H1 (cell line): ENCODE measurements around the gene NRXN3. TPM values are rescaled to one million over a fixed set of nuclear protein-coding genes. Genes with fewer than 3 reads are reported as not detected.

Experiments
- CTCF ChIA-PET: fragments of 300-600 bp; sonication (Branson Sonifier 250); formaldehyde crosslinking; loops from one replicate; lab custom pipeline; 2021; ENCODE audit not compliant: partially characterized antibody; lab: Charles Lee
- POLR2A ChIA-PET: fragments of 300-600 bp; sonication (Branson Sonifier 250); formaldehyde crosslinking; loops from one replicate; lab custom pipeline; 2021; ENCODE audit warnings: inconsistent platforms; ENCODE audit not compliant: partially characterized antibody; lab: Charles Lee
- DNase-seq, 2 experiments: peaks; one replicate each; pipeline versions ENCODE4 v3.0.0 to v3.0.0-alpha.2; 2010 to 2022; ENCODE audit warnings: low spot score in 2 of 2, low read depth in 1 of 2, mixed read lengths in 1 of 2
- FAIRE-seq: peaks from 2 replicates; lab custom pipeline; 2011; peaks lifted over from hg19 to GRCh38; lab: Jason Lieb, UNC
- H2AFZ ChIP-seq: 2 replicates; pipeline ENCODE4 v1.8.1; 2012; ENCODE audit warnings: low read length, inconsistent platforms
- H2AK5ac ChIP-seq: 2 replicates; pipeline ENCODE4 v1.6.1; 2013; ENCODE audit warnings: low read depth, low read length
- H2BK120ac ChIP-seq: replicated peaks from 2 replicates; pipeline ENCODE3; 2013; ENCODE audit warnings: low read depth, low read length, inconsistent platforms
- H2BK12ac ChIP-seq: 2 replicates; pipeline ENCODE4 v1.6.1; 2013; ENCODE audit warnings: low read depth, low read length
- H2BK15ac ChIP-seq: 2 replicates; pipeline ENCODE4 v1.6.1; 2013; ENCODE audit warnings: low read length
- H2BK20ac ChIP-seq: 2 replicates; pipeline ENCODE4 v1.6.1; 2013; ENCODE audit warnings: low read length
- H2BK5ac ChIP-seq: 2 replicates; pipeline ENCODE4 v1.6.1; 2013; ENCODE audit warnings: low read depth, low read length
- H3K14ac ChIP-seq: 2 replicates; pipeline ENCODE4 v1.6.1; 2013; ENCODE audit warnings: inconsistent platforms; ENCODE audit not compliant: insufficient read length
- H3K18ac ChIP-seq: 2 replicates; pipeline ENCODE4 v1.6.1; 2013; ENCODE audit warnings: low read length; ENCODE audit errors: extremely low read depth
- H3K23ac ChIP-seq: 2 replicates; pipeline ENCODE4 v1.6.1; 2013; ENCODE audit warnings: inconsistent platforms; ENCODE audit not compliant: insufficient read length
- H3K23me2 ChIP-seq: 2 replicates; pipeline ENCODE4 v1.6.1; 2013; ENCODE audit warnings: low read depth, low read length
- H3K27ac ChIP-seq: 2 replicates; pipeline ENCODE4 v1.6.1; 2011; ENCODE audit warnings: low read depth, low read length, inconsistent platforms
- H3K27me3 ChIP-seq, 4 experiments: replicated peaks in 1 of 4; 1 replicate in 1 of 4; 2 replicates in 3 of 4; pipeline versions ENCODE4 v1.6.1 to v1.8.1; 2011 to 2013; ENCODE audit warnings: low read length in 3 of 4, mild to moderate bottlenecking in 3 of 4, inconsistent platforms in 2 of 4, mixed read lengths in 2 of 4, moderate library complexity in 1 of 4; ENCODE audit not compliant: control insufficient read depth in 3 of 4, insufficient read depth in 3 of 4; ENCODE audit errors: extremely low read depth in 1 of 4
- H3K36me3 ChIP-seq, 4 experiments: 2 replicates each; pipeline versions ENCODE4 v1.6.1 to v1.8.1; 2011 to 2013; ENCODE audit warnings: mild to moderate bottlenecking in 4 of 4, low read length in 3 of 4, moderate library complexity in 2 of 4, control low read depth in 1 of 4, inconsistent platforms in 1 of 4; ENCODE audit not compliant: insufficient read depth in 4 of 4, control insufficient read depth in 2 of 4
- H3K4ac ChIP-seq: replicated peaks from 2 replicates; pipeline ENCODE3; 2013; ENCODE audit warnings: low read length, low read depth, mixed read lengths, inconsistent platforms; ENCODE audit not compliant: insufficient read length
- H3K4me1 ChIP-seq, 4 experiments: replicated peaks in 1 of 4; 1 replicate in 1 of 4; 2 replicates in 3 of 4; pipeline versions ENCODE4 v1.6.1 to v1.8.1; 2011 to 2013; ENCODE audit warnings: low read length in 3 of 4, inconsistent platforms in 2 of 4, mixed read lengths in 1 of 4; ENCODE audit not compliant: insufficient read depth in 4 of 4, control insufficient read depth in 3 of 4
- H3K4me2 ChIP-seq, 2 experiments: 2 replicates each; pipeline versions ENCODE4 v1.6.1 to v1.8.1; 2011 to 2013; ENCODE audit warnings: low read depth in 2 of 2, low read length in 2 of 2, control low read depth in 1 of 2, inconsistent platforms in 1 of 2, mild to moderate bottlenecking in 1 of 2; ENCODE audit not compliant: insufficient read depth in 1 of 2
- H3K4me3 ChIP-seq, 4 experiments: fragments of 200-600, 300-600 bp in 1 of 4; sonication (generic), shearing (Covaris generic), sonication (Bioruptor Twin) in 1 of 4; 2 replicates each; pipeline versions ENCODE4 v1.5.1 to v1.8.1; 2011 to 2016; ENCODE audit warnings: low read length in 4 of 4, low read depth in 3 of 4, control low read depth in 2 of 4, inconsistent platforms in 2 of 4, mild to moderate bottlenecking in 2 of 4, mixed read lengths in 1 of 4, moderate library complexity in 1 of 4; ENCODE audit not compliant: insufficient read depth in 2 of 4; ENCODE audit errors: extremely low read depth in 1 of 4
- H3K56ac ChIP-seq: replicated peaks from 2 replicates; pipeline ENCODE3; 2013; ENCODE audit warnings: low read depth, mild to moderate bottlenecking, mixed read lengths, low read length, inconsistent platforms; ENCODE audit not compliant: insufficient read length
- H3K79me1 ChIP-seq: 2 replicates; pipeline ENCODE4 v1.6.1; 2013; ENCODE audit warnings: low read depth, low read length, control low read depth
- H3K79me2 ChIP-seq, 2 experiments: 2 replicates each; pipeline versions ENCODE4 v1.6.1 to v1.8.1; 2012 to 2013; ENCODE audit warnings: low read length in 2 of 2, mild to moderate bottlenecking in 2 of 2, inconsistent platforms in 1 of 2; ENCODE audit not compliant: insufficient read depth in 2 of 2, control insufficient read depth in 1 of 2
- H3K9ac ChIP-seq, 4 experiments: replicated peaks in 1 of 4; 1 replicate in 1 of 4; 2 replicates in 3 of 4; pipeline versions ENCODE4 v1.6.1 to v1.8.1; 2011 to 2013; ENCODE audit warnings: low read depth in 3 of 4, low read length in 3 of 4, control low read depth in 2 of 4, mild to moderate bottlenecking in 2 of 4, moderate library complexity in 2 of 4, inconsistent platforms in 1 of 4; ENCODE audit errors: extremely low read depth in 1 of 4
- H3K9me3 ChIP-seq, 2 experiments: 2 replicates each; pipeline versions ENCODE4 v1.6.1 to v1.8.1; 2012 to 2013; ENCODE audit warnings: mild to moderate bottlenecking in 2 of 2, moderate library complexity in 2 of 2, control low read depth in 1 of 2, inconsistent platforms in 1 of 2, low read depth in 1 of 2, low read length in 1 of 2, mixed read lengths in 1 of 2; ENCODE audit not compliant: insufficient read depth in 2 of 2
- H4K20me1 ChIP-seq, 2 experiments: replicated peaks in 1 of 2; 2 replicates each; pipeline versions ENCODE3 to v1.8.1; 2011 to 2013; ENCODE audit warnings: inconsistent platforms in 2 of 2, low read length in 2 of 2, mild to moderate bottlenecking in 1 of 2; ENCODE audit not compliant: insufficient read depth in 2 of 2, control insufficient read depth in 1 of 2
- H4K5ac ChIP-seq: 2 replicates; pipeline ENCODE4 v1.6.1; 2013; ENCODE audit warnings: low read length, low read depth, mixed read lengths, inconsistent platforms; ENCODE audit not compliant: insufficient read length
- H4K8ac ChIP-seq: 2 replicates; pipeline ENCODE4 v1.8.0; 2013; ENCODE audit warnings: mild to moderate bottlenecking, moderate library complexity, low read length, inconsistent platforms; ENCODE audit not compliant: insufficient read depth; ENCODE audit errors: extremely low read depth
- H4K91ac ChIP-seq: replicated peaks from 2 replicates; pipeline ENCODE3; 2013; ENCODE audit warnings: low read length, mixed read lengths, inconsistent platforms; ENCODE audit not compliant: insufficient read length
- CHD2 ChIP-seq: IDR thresholded peaks from 2 replicates; pipeline ENCODE4 v1.6.1; 2012; ENCODE audit warnings: low read length, improper control_type of control experiment
- EGR1 ChIP-seq: IDR thresholded peaks from 2 replicates; pipeline ENCODE4 v1.6.1; 2011; ENCODE audit warnings: low read depth, low read length, borderline replicate concordance
- EP300 ChIP-seq, 2 experiments: IDR thresholded peaks; 1 replicate in 1 of 2; 2 replicates in 1 of 2; pipeline ENCODE4 v1.6.1; 2011 to 2012; ENCODE audit warnings: low read depth in 2 of 2, low read length in 2 of 2, mild to moderate bottlenecking in 2 of 2, borderline replicate concordance in 1 of 2, inconsistent platforms in 1 of 2, moderate library complexity in 1 of 2
- EZH2 ChIP-seq: fragments of 200-600 bp; sonication (generic); IDR thresholded peaks from 2 replicates; pipeline ENCODE4 v1.7.1; 2012; ENCODE audit warnings: low read depth, mild to moderate bottlenecking, moderate library complexity, low read length, inconsistent platforms; ENCODE audit not compliant: severe bottlenecking
- KDM4A ChIP-seq: IDR thresholded peaks from one replicate; pipeline ENCODE4 v1.7.1; 2012; ENCODE audit warnings: low read depth, mild to moderate bottlenecking, moderate library complexity, low read length, inconsistent platforms; ENCODE audit not compliant: severe bottlenecking
- MAFK ChIP-seq: IDR thresholded peaks from 2 replicates; pipeline ENCODE4 v1.6.1; 2012; ENCODE audit warnings: low read depth, mild to moderate bottlenecking, improper control_type of control experiment, low read length
- RAD21 ChIP-seq, 2 experiments: IDR thresholded peaks in 1 of 2; conservative IDR thresholded peaks in 1 of 2; 2 replicates each; pipeline ENCODE4 v1.6.1; 2011; ENCODE audit warnings: low read depth in 2 of 2, low read length in 2 of 2, improper control_type of control experiment in 1 of 2, inconsistent platforms in 1 of 2, mild to moderate bottlenecking in 1 of 2, moderate library complexity in 1 of 2
- RXRA ChIP-seq: IDR thresholded peaks from 2 replicates; pipeline ENCODE4 v1.6.1; 2011; ENCODE audit warnings: low read depth, mild to moderate bottlenecking, low read length, moderate library complexity; ENCODE audit not compliant: insufficient read depth
- SAP30 ChIP-seq: fragments of 300-600 bp; sonication (generic); IDR thresholded peaks from 2 replicates; pipeline ENCODE4 v1.7.1; 2012; ENCODE audit warnings: low read length, moderate library complexity, mild to moderate bottlenecking, inconsistent platforms; ENCODE audit not compliant: insufficient read depth, insufficient replicate concordance
- SIX5 ChIP-seq: IDR thresholded peaks from 2 replicates; pipeline ENCODE4 v1.6.1; 2011; ENCODE audit warnings: mild to moderate bottlenecking, low read depth, low read length
- SP2 ChIP-seq: IDR thresholded peaks from 2 replicates; pipeline ENCODE4 v1.6.1; 2012; ENCODE audit warnings: mild to moderate bottlenecking, low read length, inconsistent platforms
- SP4 ChIP-seq: IDR thresholded peaks from 2 replicates; pipeline ENCODE4 v1.6.1; 2012; ENCODE audit warnings: low read length, inconsistent platforms
- SRF ChIP-seq: IDR thresholded peaks from 2 replicates; pipeline ENCODE4 v1.6.1; 2011; ENCODE audit warnings: mild to moderate bottlenecking, low read depth, low read length, moderate library complexity
- TAF1 ChIP-seq: IDR thresholded peaks from 2 replicates; pipeline ENCODE4 v1.6.1; 2011; ENCODE audit warnings: mild to moderate bottlenecking, low read depth, low read length
- YY1 ChIP-seq: IDR thresholded peaks from 2 replicates; pipeline ENCODE4 v1.6.1; 2011; ENCODE audit warnings: low read depth, mild to moderate bottlenecking, low read length
- WGBS, 2 experiments: shearing (Covaris generic) in 1 of 2; methylation state at CpG; one replicate each; pipeline versions ENCODE4 v1.1.6 to v1.1.7; 2013 to 2015; ENCODE audit warnings: low lambda C conversion rate in 2 of 2, mixed read lengths in 2 of 2, inconsistent platforms in 1 of 2, low coverage in 1 of 2, missing lambda C conversion rate in 1 of 2; ENCODE audit not compliant: insufficient replicate concordance in 2 of 2, insufficient coverage in 1 of 2, insufficient read length in 1 of 2; ENCODE audit errors: extremely low coverage in 1 of 2, missing lambda C conversion rate in 1 of 2; 5-methylcytosine and 5-hydroxymethylcytosine counted together
- polyA plus RNA-seq, 7 experiments: library from polyadenylated mRNA; depleted of rRNA in 3 of 7; stranded (reverse) in 5 of 7; unstranded in 2 of 7; fragments of >200 nt in 5 of 7; fragments of 200-250 nt in 2 of 7; gene quantifications; 1 replicate in 5 of 7; 2 replicates in 1 of 7; 4 replicates in 1 of 7; pipeline versions ENCODE4 v1.2.1 to v1.2.3, GENCODE V29; 2011 to 2013; ENCODE audit warnings: missing spikeins in 2 of 7, mixed read lengths in 2 of 7
- total RNA-seq: library from RNA; stranded (reverse); fragmentation: NEBNext Ultra II Directional; extraction: Animal tissue kit (Norgen Biotek cat#: 25700); gene quantifications from 2 replicates; pipeline ENCODE4 v1.2.1, GENCODE V29; 2021

The NRXN3 gene
- total and polyA plus RNA-seq, 2 of the 8 experiments (the other 6 are each of a cell fraction or from before 2014, with no cell fraction given), result 2.6 to 4.1 TPM

- Histone ChIP-seq H3K4me1 (peaks cover 0 to 3% (median 1%) of the 10 kb centered on the region in 4 experiments; a peak in 2 of 7 replicates), H3K36me3 (no peaks in the 10 kb centered on the region), H3K4me3 (no peak overlapping the region), H4K20me1 (no peaks in the 10 kb centered on the region), H4K91ac (no peak overlapping the region), H3K4me2 (no peak overlapping the region), H2BK15ac (no peak overlapping the region), H2BK120ac (no peak overlapping the region), H3K23ac (no peak overlapping the region), H3K9me3 (no peaks in the 10 kb centered on the region), H2BK12ac (no peak overlapping the region), H4K8ac (no peak overlapping the region), H2AFZ (no peak overlapping the region), H4K5ac (no peak overlapping the region), H3K79me2 (no peaks in the 10 kb centered on the region), H2BK5ac (no peak overlapping the region), H3K79me1 (no peaks in the 10 kb centered on the region), H2BK20ac (no peak overlapping the region), H3K4ac (no peak overlapping the region), H3K23me2 (no peaks in the 10 kb centered on the region), H3K56ac (no peak overlapping the region), H3K27me3 (no peaks in the 10 kb centered on the region), H3K9ac (no peak overlapping the region), H3K18ac (no peak overlapping the region), H3K27ac (no peak overlapping the region), H2AK5ac (no peak overlapping the region), H3K14ac (no peak overlapping the region)
- POLR2A ChIA-PET, result no interaction called here
- 81% methylated on average over 1 of the region's 1 CpG; no CpG with 5 or more reads in 1 of the 2 experiments for WGBS, 2 experiments
- DNase-seq, result no peak
- no peak for FAIRE-seq
- CTCF ChIA-PET, result interaction anchor here (0.7 to 1.9 kb wide), 3 partner anchors 14 to 157 kb away, joined by 3 to 16 read pairs (median 3); no protein-coding TSS in a partner anchor
- TF ChIP-seq KDM4A, result no peak
- no peak for TF ChIP-seq RAD21 (IDR thresholded peaks at IDR 0.05 in 1 of 2, conservative IDR thresholded peaks at IDR 0.05 in 1 of 2; ENCODE audit: low read depth in 2 of 2, low read length in 2 of 2)
- no peak for TF ChIP-seq SRF
- no peak for TF ChIP-seq SP2
- no peak for TF ChIP-seq EP300 (IDR thresholded peaks at IDR 0.05; ENCODE audit: borderline replicate concordance in 1 of 2, low read depth in 2 of 2, low read length in 2 of 2)
- no peak for TF ChIP-seq EZH2
- TF ChIP-seq SP4, result no peak
- no peak for TF ChIP-seq EGR1
- TF ChIP-seq TAF1, result no peak
- no peak for TF ChIP-seq CHD2
- TF ChIP-seq SIX5, result no peak
- TF ChIP-seq MAFK, result no peak
- TF ChIP-seq SAP30, result no peak
- no peak for TF ChIP-seq RXRA
- TF ChIP-seq YY1, result no peak
Observed at GRCh38 chr14:79500489-79500888, 1330.3 kb downstream of the NRXN3 start.
